Measurements from ENCODE around the gene PYCARD.
A peak's percentile ranks its signal among the peaks of the same experiment; 100 is the strongest.

PYCARD gene

GRCh38 chr16:31186930-31187807, 15.4 kb downstream of the PYCARD start:
- no peak for TF ChIP-seq CTCF (conservative IDR thresholded peaks at IDR 0.05)
- no peak overlapping the region for H3K27ac ChIP-seq

GRCh38 chr16:31186176-31186575, 16.4 kb downstream of the PYCARD start:
- H3K27ac ChIP-seq, result no peak overlapping the region
- TF ChIP-seq CTCF (conservative IDR thresholded peaks at IDR 0.05), result no peak

- no peak for TF ChIP-seq CTCF (conservative IDR thresholded peaks at IDR 0.05)
- H3K27ac ChIP-seq, result no peak overlapping the region
Measured at GRCh38 chr16:31185339-31185738, 17.2 kb downstream of the PYCARD start.

GRCh38 chr16:31184888-31185287, 17.7 kb downstream of the PYCARD start:
- no peak overlapping the region for H3K27ac ChIP-seq
- TF ChIP-seq CTCF (conservative IDR thresholded peaks at IDR 0.05), result no peak

GRCh38 chr16:31183432-31184428, 18.8 kb downstream of the PYCARD start:
- no peak for TF ChIP-seq CTCF (conservative IDR thresholded peaks at IDR 0.05)
- no peak overlapping the region for H3K27ac ChIP-seq

- peak overlapping the region; percentile 83; the same call in 1 of the 2 replicates for H3K27ac ChIP-seq
- no peak for TF ChIP-seq CTCF (conservative IDR thresholded peaks at IDR 0.05)
Measured at GRCh38 chr16:31182391-31182790, 20.2 kb downstream of the PYCARD start.

Measured in VCaP (cell line).